HepG2 (cell line): Measurements from ENCODE around the gene PACS2. TPM values are rescaled to one million over a fixed set of nuclear protein-coding genes. Genes with fewer than 3 reads are reported as not detected.

Source experiments
- AKAP8 ChIP-seq: sonication (generic); formaldehyde crosslinking; IDR thresholded peaks from 2 replicates; pipeline ENCODE4 v1.5.1; 2020; ENCODE audit warnings: mild to moderate bottlenecking, missing genetic modification reagents
- DPF2 ChIP-seq: sonication (generic); formaldehyde crosslinking; IDR thresholded peaks from 2 replicates; pipeline ENCODE4 v1.4.0; 2020; ENCODE audit warnings: mild to moderate bottlenecking, low read depth, missing genetic modification reagents, borderline replicate concordance
- ERF ChIP-seq: IDR thresholded peaks from 2 replicates; pipeline ENCODE4 v1.6.1; 2018; ENCODE audit warnings: missing biosample characterization, missing genetic modification reagents
- ETV5 ChIP-seq: IDR thresholded peaks from 2 replicates; pipeline ENCODE4 v1.6.1; 2018; ENCODE audit warnings: missing biosample characterization, missing genetic modification reagents, inconsistent platforms, borderline replicate concordance
- HNRNPH1 ChIP-seq: fragments of 200-400 bp; formaldehyde crosslinking; optimal IDR thresholded peaks from 2 replicates; pipeline ENCODE3; 2017; ENCODE audit warnings: mild to moderate bottlenecking, low read depth, low read length
- HOXD1 ChIP-seq: sonication (generic); formaldehyde crosslinking; IDR thresholded peaks from 2 replicates; pipeline ENCODE4 v1.5.0; 2020; ENCODE audit warnings: missing genetic modification reagents
- JDP2 ChIP-seq: sonication (generic); formaldehyde crosslinking; IDR thresholded peaks from 2 replicates; pipeline ENCODE4 v1.8.1; 2022; ENCODE audit warnings: missing genetic modification reagents, borderline replicate concordance
- KAT2B ChIP-seq: fragments of 150-350 bp; IDR thresholded peaks from 2 replicates; pipeline ENCODE4 v1.6.1; 2014; ENCODE audit warnings: low read depth, low read length, borderline replicate concordance
- NFE2L2 ChIP-seq: fragments of 150-350 bp; IDR thresholded peaks from 2 replicates; pipeline ENCODE4 v1.6.1; 2014; ENCODE audit warnings: low read length
- NR2F6 ChIP-seq, 2 experiments: IDR thresholded peaks; 2 replicates each; pipeline ENCODE4 v1.6.1; 2016; ENCODE audit warnings: antibody characterized with exemption in 1 of 2, mild to moderate bottlenecking in 1 of 2
- RCOR2 ChIP-seq: IDR thresholded peaks from 2 replicates; pipeline ENCODE4 v1.6.1; 2016; ENCODE audit warnings: missing biosample characterization, missing genetic modification reagents
- SIN3B ChIP-seq: fragments of 150-350 bp; IDR thresholded peaks from 2 replicates; pipeline ENCODE4 v1.6.1; 2014; ENCODE audit warnings: low read length
- SMARCC2 ChIP-seq: fragments of 450-650 bp; IDR thresholded peaks from 2 replicates; pipeline ENCODE4 v1.6.1; 2017; ENCODE audit warnings: antibody characterized with exemption, mild to moderate bottlenecking
- SMARCE1 ChIP-seq: fragments of 450-650 bp; IDR thresholded peaks from 2 replicates; pipeline ENCODE4 v1.6.1; 2017; ENCODE audit warnings: borderline replicate concordance
- SP4 ChIP-seq: sonication (generic); formaldehyde crosslinking; IDR thresholded peaks from 2 replicates; pipeline ENCODE4 v1.8.1; 2023; ENCODE audit warnings: mild to moderate bottlenecking, missing genetic modification reagents
- ZNF256 ChIP-seq: sonication (generic); formaldehyde crosslinking; conservative IDR thresholded peaks from 2 replicates; pipeline ENCODE4 v1.4.0; 2020; ENCODE audit warnings: missing genetic modification reagents
- ZNF362 ChIP-seq: sonication (generic); formaldehyde crosslinking; IDR thresholded peaks from 2 replicates; pipeline ENCODE4 v1.4.0; 2020; ENCODE audit warnings: missing genetic modification reagents, mild to moderate bottlenecking, borderline replicate concordance
- ZNF713 ChIP-seq: sonication (generic); formaldehyde crosslinking; IDR thresholded peaks from 2 replicates; pipeline ENCODE4 v1.4.0; 2020; ENCODE audit warnings: mild to moderate bottlenecking, missing genetic modification reagents
- ZZZ3 ChIP-seq: sonication (generic); formaldehyde crosslinking; IDR thresholded peaks from 2 replicates; pipeline ENCODE4 v1.4.0; 2020; ENCODE audit warnings: missing genetic modification reagents, mild to moderate bottlenecking, borderline replicate concordance
- polyA plus RNA-seq, 8 experiments: library from polyadenylated mRNA; depleted of rRNA in 3 of 8; stranded (reverse) in 7 of 8; unstranded in 1 of 8; fragments of >200 nt; fragmentation: Illumina TruSeq in 4 of 8; extraction: Trizol in 4 of 8; gene quantifications; 2 replicates each; pipeline versions ENCODE4 v1.2.1 to v1.2.3, GENCODE V29; 2011 to 2016; ENCODE audit warnings: low read depth in 4 of 8, missing spikeins in 1 of 8, mixed read lengths in 1 of 8; ENCODE audit not compliant: insufficient read depth in 1 of 8
- total RNA-seq, 5 experiments: library from RNA; depleted of rRNA; stranded (reverse); fragments of >200 nt; fragmentation: Illumina TruSeq; extraction: Trizol; gene quantifications; 2 replicates each; pipeline ENCODE4 v1.2.3, GENCODE V29; 2016; ENCODE audit warnings: low read depth in 1 of 5
- TF ChIP-seq, protein P1 (sequence below): IDR thresholded peaks from 2 replicates; pipeline ENCODE4 v1.6.1; 2012; ENCODE audit warnings: inconsistent platforms
- TF ChIP-seq, protein P2 (sequence below): sonication (generic); formaldehyde crosslinking; IDR thresholded peaks from 2 replicates; pipeline ENCODE4 v1.4.0; 2020; ENCODE audit warnings: low read depth, mild to moderate bottlenecking, missing genetic modification reagents
- TF ChIP-seq, protein P3 (sequence below): sonication (generic); formaldehyde crosslinking; IDR thresholded peaks from 2 replicates; pipeline ENCODE4 v1.4.0; 2020; ENCODE audit warnings: missing genetic modification reagents
- TF ChIP-seq, protein P4 (sequence below): sonication (generic); formaldehyde crosslinking; IDR thresholded peaks from 2 replicates; pipeline ENCODE4 v1.8.1; 2023; ENCODE audit warnings: mild to moderate bottlenecking, inconsistent platforms, moderate library complexity, missing genetic modification reagents, borderline replicate concordance

PACS2 gene
- total and polyA plus RNA-seq, 2 of the 13 experiments (the other 11 are each of a cell fraction or from before 2014, with no cell fraction given): 23.6 to 27.6 TPM

- no peak for TF ChIP-seq ZZZ3 (CRISPR knock-in tag)
- TF ChIP-seq, protein P1, sequence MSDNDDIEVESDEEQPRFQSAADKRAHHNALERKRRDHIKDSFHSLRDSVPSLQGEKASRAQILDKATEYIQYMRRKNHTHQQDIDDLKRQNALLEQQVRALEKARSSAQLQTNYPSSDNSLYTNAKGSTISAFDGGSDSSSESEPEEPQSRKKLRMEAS: peak; percentile 89
- no peak for TF ChIP-seq ZNF362 (CRISPR knock-in tag)
- TF ChIP-seq, protein P2, sequence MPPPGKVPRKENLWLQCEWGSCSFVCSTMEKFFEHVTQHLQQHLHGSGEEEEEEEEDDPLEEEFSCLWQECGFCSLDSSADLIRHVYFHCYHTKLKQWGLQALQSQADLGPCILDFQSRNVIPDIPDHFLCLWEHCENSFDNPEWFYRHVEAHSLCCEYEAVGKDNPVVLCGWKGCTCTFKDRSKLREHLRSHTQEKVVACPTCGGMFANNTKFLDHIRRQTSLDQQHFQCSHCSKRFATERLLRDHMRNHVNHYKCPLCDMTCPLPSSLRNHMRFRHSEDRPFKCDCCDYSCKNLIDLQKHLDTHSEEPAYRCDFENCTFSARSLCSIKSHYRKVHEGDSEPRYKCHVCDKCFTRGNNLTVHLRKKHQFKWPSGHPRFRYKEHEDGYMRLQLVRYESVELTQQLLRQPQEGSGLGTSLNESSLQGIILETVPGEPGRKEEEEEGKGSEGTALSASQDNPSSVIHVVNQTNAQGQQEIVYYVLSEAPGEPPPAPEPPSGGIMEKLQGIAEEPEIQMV (CRISPR knock-in tag): no peak
- TF ChIP-seq JDP2 (CRISPR knock-in tag): no peak
- peak; percentile 72; the same call in 1 of the 2 replicates for TF ChIP-seq AKAP8
- TF ChIP-seq SMARCE1: no peak
- no peak for TF ChIP-seq NFE2L2
- no peak for TF ChIP-seq ZNF256 (CRISPR knock-in tag)
- TF ChIP-seq RCOR2 (CRISPR knock-in tag): no peak
- peak; percentile 70 for TF ChIP-seq SP4 (CRISPR knock-in tag)
- TF ChIP-seq, protein P3, sequence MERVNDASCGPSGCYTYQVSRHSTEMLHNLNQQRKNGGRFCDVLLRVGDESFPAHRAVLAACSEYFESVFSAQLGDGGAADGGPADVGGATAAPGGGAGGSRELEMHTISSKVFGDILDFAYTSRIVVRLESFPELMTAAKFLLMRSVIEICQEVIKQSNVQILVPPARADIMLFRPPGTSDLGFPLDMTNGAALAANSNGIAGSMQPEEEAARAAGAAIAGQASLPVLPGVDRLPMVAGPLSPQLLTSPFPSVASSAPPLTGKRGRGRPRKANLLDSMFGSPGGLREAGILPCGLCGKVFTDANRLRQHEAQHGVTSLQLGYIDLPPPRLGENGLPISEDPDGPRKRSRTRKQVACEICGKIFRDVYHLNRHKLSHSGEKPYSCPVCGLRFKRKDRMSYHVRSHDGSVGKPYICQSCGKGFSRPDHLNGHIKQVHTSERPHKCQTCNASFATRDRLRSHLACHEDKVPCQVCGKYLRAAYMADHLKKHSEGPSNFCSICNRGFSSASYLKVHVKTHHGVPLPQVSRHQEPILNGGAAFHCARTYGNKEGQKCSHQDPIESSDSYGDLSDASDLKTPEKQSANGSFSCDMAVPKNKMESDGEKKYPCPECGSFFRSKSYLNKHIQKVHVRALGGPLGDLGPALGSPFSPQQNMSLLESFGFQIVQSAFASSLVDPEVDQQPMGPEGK (CRISPR knock-in tag): peak; percentile 79
- peak; percentile 40; the same call in 1 of the 2 replicates for TF ChIP-seq ETV5 (CRISPR knock-in tag)
- peak; percentile 79 for TF ChIP-seq NR2F6 (IDR thresholded peaks at IDR 0.05)
- TF ChIP-seq NR2F6 (CRISPR knock-in tag; IDR thresholded peaks at IDR 0.05): peak; percentile 86
- TF ChIP-seq ERF (CRISPR knock-in tag): peak; percentile 49; the same call in 1 of the 2 replicates
- no peak for TF ChIP-seq SIN3B
- TF ChIP-seq SMARCC2: no peak
- no peak for TF ChIP-seq KAT2B
- no peak for TF ChIP-seq HNRNPH1
- TF ChIP-seq DPF2: peak; percentile 36; the same call in 1 of the 2 replicates
- TF ChIP-seq HOXD1 (CRISPR knock-in tag): 0 out of 2 replicates have a peak, but pooled peaks have one; percentile 40
- TF ChIP-seq ZNF713 (CRISPR knock-in tag): peak; percentile 87; the same call in 1 of the 2 replicates
- TF ChIP-seq, protein P4, sequence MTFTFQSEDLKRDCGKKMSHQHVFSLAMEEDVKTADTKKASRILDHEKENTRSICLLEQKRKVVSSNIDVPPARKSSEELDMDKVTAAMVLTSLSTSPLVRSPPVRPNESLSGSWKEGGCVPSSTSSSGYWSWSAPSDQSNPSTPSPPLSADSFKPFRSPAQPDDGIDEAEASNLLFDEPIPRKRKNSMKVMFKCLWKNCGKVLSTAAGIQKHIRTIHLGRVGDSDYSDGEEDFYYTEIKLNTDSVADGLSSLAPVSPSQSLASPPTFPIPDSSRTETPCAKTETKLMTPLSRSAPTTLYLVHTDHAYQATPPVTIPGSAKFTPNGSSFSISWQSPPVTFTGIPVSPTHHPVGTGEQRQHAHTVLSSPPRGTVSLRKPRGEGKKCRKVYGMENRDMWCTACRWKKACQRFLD (CRISPR knock-in tag): no peak
Measured at GRCh38 chr14:105419195-105420091, 104.9 kb downstream of the PACS2 start, which contains the start of gene MTA1 (continued).
